HepG2 (cell line): ENCODE measurements around the gene GNPDA2. TPM values are rescaled to one million over a fixed set of nuclear protein-coding genes. Genes with fewer than 3 reads are reported as not detected.

ENCODE experiments used
- ATAC-seq: fragments of 200-7000 bp; cut with Tn5 transposase; 3 replicates; pipeline ENCODE4 v1.9.1; 2020; ENCODE audit warnings: mild to moderate bottlenecking, moderate library complexity
- BruUV-seq: library from RNA; stranded (reverse); fragments of 400-500 nt; replicated peaks from 2 replicates; lab custom pipeline; 2021; lab: Mats Ljungman, UMichigan
- CTCF ChIA-PET: fragments of 300-600 bp; formaldehyde crosslinking; extraction: SDS; loops from one replicate; lab custom pipeline; 2021; ENCODE audit warnings: low total read pairs, inconsistent platforms, low intra/inter-chr PET ratio; lab: Yijun Ruan, JAX
- POLR2A ChIA-PET: fragments of 350-600 bp; sonication (Branson Sonifier 250); formaldehyde crosslinking; loops from one replicate; lab custom pipeline; 2020; ENCODE audit warnings: antibody characterized with exemption, inconsistent platforms; lab: Yijun Ruan, JAX
- DNase-seq: peaks from one replicate; pipeline ENCODE4 v3.0.0-alpha.2; 2015; ENCODE audit warnings: low spot score
- FAIRE-seq: peaks from 3 replicates; lab custom pipeline; 2011; peaks lifted over from hg19 to GRCh38; lab: Jason Lieb, UNC
- H2AFZ ChIP-seq: one replicate; pipeline ENCODE4 v1.6.1; 2011; ENCODE audit warnings: low read length, inconsistent platforms
- H3K27ac ChIP-seq: fragments of 300-600 bp; 3 replicates; pipeline ENCODE4 v1.8.0; 2011; ENCODE audit warnings: mixed run types, mild to moderate bottlenecking, mixed read lengths, low read length, inconsistent platforms; ENCODE audit not compliant: insufficient read depth; ENCODE audit errors: extremely low read length
- H3K27me3 ChIP-seq, 2 experiments: fragments of 200-600 bp in 1 of 2; 2 replicates in 1 of 2; 3 replicates in 1 of 2; pipeline versions ENCODE4 v1.6.0 to v1.8.0; 2011; ENCODE audit warnings: low read length in 2 of 2, mild to moderate bottlenecking in 2 of 2, moderate library complexity in 2 of 2, inconsistent platforms in 1 of 2; ENCODE audit not compliant: insufficient read depth in 2 of 2, control insufficient read depth in 1 of 2
- H3K36me3 ChIP-seq, 2 experiments: fragments of 200-600 bp in 1 of 2; replicated peaks in 1 of 2; 2 replicates in 1 of 2; 3 replicates in 1 of 2; pipeline versions ENCODE4 v1.5.1 to v1.8.0; 2011; ENCODE audit warnings: low read length in 2 of 2, inconsistent platforms in 1 of 2; ENCODE audit not compliant: insufficient read depth in 2 of 2, control insufficient read depth in 1 of 2
- H3K4me1 ChIP-seq: 2 replicates; pipeline ENCODE4 v1.5.1; 2012; ENCODE audit warnings: low read length, inconsistent platforms; ENCODE audit not compliant: insufficient read depth
- H3K4me2 ChIP-seq: 2 replicates; pipeline ENCODE4 v1.6.0; 2011; ENCODE audit warnings: low read depth, low read length, inconsistent platforms
- H3K4me3 ChIP-seq, 3 experiments: fragments of 200-600 bp in 1 of 3; sonication (generic), shearing (Covaris generic) in 1 of 3; replicated peaks in 1 of 3; 2 replicates each; pipeline ENCODE4 v1.5.1; 2011 to 2016; ENCODE audit warnings: low read length in 3 of 3, inconsistent platforms in 2 of 3, low read depth in 2 of 3, mild to moderate bottlenecking in 2 of 3, control low read depth in 1 of 3, mixed read lengths in 1 of 3; ENCODE audit not compliant: insufficient read depth in 1 of 3
- H3K79me2 ChIP-seq: one replicate; pipeline ENCODE4 v1.6.1; 2011; ENCODE audit warnings: low read length, inconsistent platforms; ENCODE audit not compliant: insufficient read depth
- H3K9ac ChIP-seq: 2 replicates; pipeline ENCODE4 v1.6.0; 2011; ENCODE audit warnings: mild to moderate bottlenecking, low read depth, low read length, inconsistent platforms; ENCODE audit not compliant: insufficient read depth
- H3K9me3 ChIP-seq: 2 replicates; pipeline ENCODE4 v1.5.1; 2012; ENCODE audit warnings: mild to moderate bottlenecking, low read length
- H4K20me1 ChIP-seq: 2 replicates; pipeline ENCODE4 v1.6.0; 2011; ENCODE audit warnings: inconsistent platforms, mild to moderate bottlenecking, low read length, moderate library complexity; ENCODE audit not compliant: insufficient read depth
- ATAD3A ChIP-seq: sonication (generic); formaldehyde crosslinking; IDR thresholded peaks from 2 replicates; pipeline ENCODE4 v1.4.0; 2020; ENCODE audit warnings: missing genetic modification reagents
- E2F1 ChIP-seq: sonication (generic); formaldehyde crosslinking; IDR thresholded peaks from 2 replicates; pipeline ENCODE4 v1.5.0; 2020; ENCODE audit warnings: missing genetic modification reagents
- ELF1 ChIP-seq: sonication (generic); formaldehyde crosslinking; IDR thresholded peaks from 2 replicates; pipeline ENCODE4 v1.4.0; 2020; ENCODE audit warnings: missing genetic modification reagents
- HDAC2 ChIP-seq: sonication (generic); formaldehyde crosslinking; IDR thresholded peaks from 2 replicates; pipeline ENCODE4 v1.4.0; 2020; ENCODE audit warnings: missing genetic modification reagents
- HNRNPH1 ChIP-seq: fragments of 200-400 bp; formaldehyde crosslinking; optimal IDR thresholded peaks from 2 replicates; pipeline ENCODE3; 2017; ENCODE audit warnings: mild to moderate bottlenecking, low read depth, low read length
- HNRNPLL ChIP-seq: fragments of 200-400 bp; formaldehyde crosslinking; IDR thresholded peaks from 2 replicates; pipeline ENCODE4 v1.6.1; 2017; ENCODE audit warnings: mild to moderate bottlenecking, low read depth, low read length; ENCODE audit not compliant: poor library complexity, severe bottlenecking
- MAFF ChIP-seq: IDR thresholded peaks from 2 replicates; pipeline ENCODE4 v1.6.1; 2011; ENCODE audit warnings: low read depth, low read length, improper control_type of control experiment
- PAXIP1 ChIP-seq: sonication (generic); formaldehyde crosslinking; conservative IDR thresholded peaks from 2 replicates; pipeline ENCODE4 v1.4.0; 2020; ENCODE audit warnings: mild to moderate bottlenecking, missing genetic modification reagents, moderate library complexity
- SIN3A ChIP-seq: IDR thresholded peaks from 2 replicates; pipeline ENCODE4 v1.6.1; 2011; ENCODE audit warnings: low read depth, mild to moderate bottlenecking, control low read depth, low read length, borderline replicate concordance
- SP140L ChIP-seq: sonication (generic); formaldehyde crosslinking; IDR thresholded peaks from 2 replicates; pipeline ENCODE4 v1.4.0; 2020; ENCODE audit warnings: missing genetic modification reagents, borderline replicate concordance
- UBTF ChIP-seq: sonication (generic); formaldehyde crosslinking; IDR thresholded peaks from 2 replicates; pipeline ENCODE4 v1.4.0; 2020; ENCODE audit warnings: mild to moderate bottlenecking, missing genetic modification reagents
- ZNF547 ChIP-seq: sonication (generic); formaldehyde crosslinking; IDR thresholded peaks from 2 replicates; pipeline ENCODE4 v1.5.1; 2020; ENCODE audit warnings: mild to moderate bottlenecking, missing genetic modification reagents
- ZNF580 ChIP-seq: IDR thresholded peaks from 2 replicates; pipeline ENCODE4 v1.6.1; 2016; ENCODE audit warnings: low read depth, borderline replicate concordance
- ZNF629 ChIP-seq: sonication (generic); formaldehyde crosslinking; conservative IDR thresholded peaks from 2 replicates; pipeline ENCODE4 v1.5.0; 2020; ENCODE audit warnings: missing genetic modification reagents
- ZNF878 ChIP-seq: sonication (generic); formaldehyde crosslinking; IDR thresholded peaks from 2 replicates; pipeline ENCODE4 v1.8.1; 2023; ENCODE audit warnings: mild to moderate bottlenecking, missing genetic modification reagents, moderate library complexity
- WGBS: methylation state at CpG from one replicate; pipeline ENCODE4 v1.1.6; 2017; ENCODE audit warnings: low lambda C conversion rate; 5-methylcytosine and 5-hydroxymethylcytosine counted together
- in situ Hi-C: cut with HindIII; loops from 2 replicates; pipeline ENCODE4 v1.10.0; 2017; ENCODE audit warnings: low pct_unique_long_range_greater_than_20kb; ENCODE audit not compliant: extremely low pct_ligation_motif_present
- intact Hi-C: fragments of 100-400 bp; cut with micrococcal nuclease; formaldehyde crosslinking; loops from one replicate; pipeline ENCODE4 v1.10.0; 2022; ENCODE audit not compliant: unreplicated experiment
- polyA plus RNA-seq, 8 experiments: library from polyadenylated mRNA; depleted of rRNA in 3 of 8; stranded (reverse) in 7 of 8; unstranded in 1 of 8; fragments of >200 nt; fragmentation: Illumina TruSeq in 4 of 8; extraction: Trizol in 4 of 8; gene quantifications; 2 replicates each; pipeline versions ENCODE4 v1.2.1 to v1.2.3, GENCODE V29; 2011 to 2016; ENCODE audit warnings: low read depth in 4 of 8, missing spikeins in 1 of 8, mixed read lengths in 1 of 8; ENCODE audit not compliant: insufficient read depth in 1 of 8
- total RNA-seq, 5 experiments: library from RNA; depleted of rRNA; stranded (reverse); fragments of >200 nt; fragmentation: Illumina TruSeq; extraction: Trizol; gene quantifications; 2 replicates each; pipeline ENCODE4 v1.2.3, GENCODE V29; 2016; ENCODE audit warnings: low read depth in 1 of 5

Gene GNPDA2
- total and polyA plus RNA-seq, 2 of the 13 experiments (the other 11 are each of a cell fraction or from before 2014, with no cell fraction given), result 5.4 to 9.0 TPM

- intact Hi-C loops, result no loop called here
- Histone ChIP-seq H3K36me3 (no peaks in the 10 kb centered on the region), H3K27ac (no peak overlapping the region), H3K9ac (no peak overlapping the region)
- BruUV-seq, result no TSS peak
- no peak for ATAC-seq
- POLR2A ChIA-PET, result no interaction called here
- TF ChIP-seq MAFF, result no peak
- no peak for TF ChIP-seq HNRNPH1
- no peak for TF ChIP-seq E2F1 (CRISPR knock-in tag)
- TF ChIP-seq ZNF878 (CRISPR knock-in tag), result no peak
- no peak for TF ChIP-seq HNRNPLL
- TF ChIP-seq ZNF580, result no peak
- no peak for TF ChIP-seq ZNF629 (CRISPR knock-in tag)
- TF ChIP-seq SIN3A, result no peak
- no peak for TF ChIP-seq SP140L (CRISPR knock-in tag)
- no peak for TF ChIP-seq PAXIP1 (CRISPR knock-in tag)
- TF ChIP-seq ZNF547 (CRISPR knock-in tag), result no peak
- TF ChIP-seq HDAC2 (CRISPR knock-in tag), result no peak
- no peak for TF ChIP-seq ELF1 (CRISPR knock-in tag)
- TF ChIP-seq UBTF (CRISPR knock-in tag), result no peak
- TF ChIP-seq ATAD3A, result no peak
- TF ChIP-seq, all 625 proteins: peak for 0
- WGBS, result 0% methylated on average over 1 of the region's 1 CpG
- H3K9me3 ChIP-seq, result peaks cover 47% of the 10 kb centered on the region
- H4K20me1 ChIP-seq, result no peaks in the 10 kb centered on the region
- no peaks in the 10 kb centered on the region for H3K79me2 ChIP-seq
- H2AFZ ChIP-seq, result no peak overlapping the region
- DNase-seq (no peak), FAIRE-seq (no peak)
- in situ Hi-C loops, result loop anchor here (25.0 kb wide), 1 partner anchor 1491 kb away; no protein-coding TSS in a partner anchor
- H3K4me3 ChIP-seq, result no peak overlapping the region
- no peaks in the 10 kb centered on the region for H3K27me3 ChIP-seq
- CTCF ChIA-PET, result no interaction called here
- H3K4me1 ChIP-seq, result no peaks in the 10 kb centered on the region
- H3K4me2 ChIP-seq, result no peak overlapping the region
Measured at GRCh38 chr4:44771789-44772188, 45.4 kb upstream of the GNPDA2 start.
